PC-3 (cell line): ENCODE results near the gene INTS1. TPM values are rescaled to one million over a fixed set of nuclear protein-coding genes. Genes with fewer than 3 reads are reported as not detected.

ENCODE experiments used
- ATAC-seq: fragments of 200-7000 bp; cut with Tn5 transposase; 2 replicates; pipeline ENCODE4 v1.9.1; 2020; ENCODE audit warnings: mild to moderate bottlenecking, moderate library complexity
- BruUV-seq: library from RNA; stranded (reverse); fragments of 400-500 nt; replicated peaks from 2 replicates; lab custom pipeline; 2021; lab: Mats Ljungman, UMichigan
- CTCF ChIA-PET: fragments of 300-600 bp; sonication (Branson Sonifier 250); formaldehyde crosslinking; loops from one replicate; lab custom pipeline; 2022; ENCODE audit warnings: antibody characterized with exemption; lab: Charles Lee
- POLR2A ChIA-PET: fragments of 300-600 bp; sonication (Branson Sonifier 250); formaldehyde crosslinking; loops from one replicate; lab custom pipeline; 2022; ENCODE audit warnings: antibody characterized with exemption; ENCODE audit not compliant: unreplicated experiment; lab: Charles Lee
- DNase-seq: peaks from one replicate; pipeline ENCODE4 v3.0.0-alpha.2; 2015
- H2AFZ ChIP-seq: fragments of 300-600 bp; sonication (generic); 2 replicates; pipeline ENCODE4 v1.6.0; 2016; ENCODE audit warnings: antibody characterized with exemption, low read length
- H3F3A ChIP-seq: fragments of 300-600 bp; sonication (generic); one replicate; pipeline ENCODE4 v1.6.0; 2017; ENCODE audit warnings: antibody characterized with exemption, low read length, control low read depth, mild to moderate bottlenecking; ENCODE audit not compliant: unreplicated experiment
- H3K27ac ChIP-seq: fragments of 300-600 bp; sonication (generic); 2 replicates; pipeline ENCODE4 v1.5.1; 2016; ENCODE audit warnings: mild to moderate bottlenecking, low read length
- H3K27me3 ChIP-seq: fragments of 300-600 bp; sonication (generic); 2 replicates; pipeline ENCODE4 v1.6.1; 2016; ENCODE audit warnings: low read length, mixed read lengths
- H3K36me3 ChIP-seq: fragments of 300-600 bp; sonication (generic); 2 replicates; pipeline ENCODE4 v1.6.1; 2016; ENCODE audit warnings: low read depth, mixed run types, low read length, mixed read lengths
- H3K4me1 ChIP-seq: fragments of 300-600 bp; sonication (generic); 2 replicates; pipeline ENCODE4 v1.5.1; 2016; ENCODE audit warnings: low read length; ENCODE audit not compliant: insufficient read depth
- H3K4me2 ChIP-seq: fragments of 300-600 bp; sonication (generic); 2 replicates; pipeline ENCODE4 v1.6.0; 2016; ENCODE audit warnings: low read length
- H3K4me3 ChIP-seq: fragments of 300-600 bp; sonication (generic); 2 replicates; pipeline ENCODE4 v1.5.1; 2016; ENCODE audit warnings: mild to moderate bottlenecking, low read length, mixed read lengths
- H3K79me2 ChIP-seq: fragments of 300-600 bp; sonication (generic); 2 replicates; pipeline ENCODE4 v1.6.1; 2017; ENCODE audit warnings: low read length, mixed read lengths
- H3K9ac ChIP-seq: fragments of 300-600 bp; sonication (generic); 2 replicates; pipeline ENCODE4 v1.6.0; 2016; ENCODE audit warnings: mild to moderate bottlenecking, low read length
- H3K9me2 ChIP-seq: fragments of 300-600 bp; sonication (generic); replicated peaks from 2 replicates; pipeline ENCODE4 v1.6.1; 2016; ENCODE audit warnings: mixed run types, low read length, mixed read lengths
- H3K9me3 ChIP-seq: fragments of 300-600 bp; sonication (generic); 2 replicates; pipeline ENCODE4 v1.6.1; 2016; ENCODE audit warnings: low read length, mixed read lengths
- H4K20me1 ChIP-seq: fragments of 300-600 bp; sonication (generic); 2 replicates; pipeline ENCODE4 v1.6.1; 2016; ENCODE audit warnings: low read length, mixed read lengths
- EZH2 ChIP-seq: fragments of 300-600 bp; sonication (generic); IDR thresholded peaks from one replicate; pipeline ENCODE4 v1.6.1; 2017; ENCODE audit warnings: antibody characterized with exemption, mild to moderate bottlenecking, low read length; ENCODE audit not compliant: unreplicated experiment
- EZH2phosphoT487 ChIP-seq: fragments of 300-600 bp; sonication (generic); IDR thresholded peaks from 2 replicates; pipeline ENCODE4 v1.6.1; 2018; ENCODE audit warnings: mild to moderate bottlenecking, antibody characterized with exemption, low read length, borderline replicate concordance
- intact Hi-C: fragments of 100-400 bp; cut with micrococcal nuclease; formaldehyde crosslinking; loops from 2 replicates; pipeline ENCODE4 v1.9.0; 2023
- total RNA-seq: library from RNA; depleted of rRNA; stranded (reverse); fragments of >200 nt; gene quantifications from 2 replicates; pipeline ENCODE4 v1.2.3, GENCODE V29; 2014
- TF ChIP-seq, protein P1 (sequence below): fragments of 300-600 bp; sonication (generic); conservative IDR thresholded peaks from 2 replicates; pipeline ENCODE4 v1.5.1; 2017; ENCODE audit warnings: antibody characterized with exemption, low read depth, mild to moderate bottlenecking, low read length

The INTS1 gene
- total RNA-seq, 1 experiment from 2014 or later: 62.9 TPM

DNA sequence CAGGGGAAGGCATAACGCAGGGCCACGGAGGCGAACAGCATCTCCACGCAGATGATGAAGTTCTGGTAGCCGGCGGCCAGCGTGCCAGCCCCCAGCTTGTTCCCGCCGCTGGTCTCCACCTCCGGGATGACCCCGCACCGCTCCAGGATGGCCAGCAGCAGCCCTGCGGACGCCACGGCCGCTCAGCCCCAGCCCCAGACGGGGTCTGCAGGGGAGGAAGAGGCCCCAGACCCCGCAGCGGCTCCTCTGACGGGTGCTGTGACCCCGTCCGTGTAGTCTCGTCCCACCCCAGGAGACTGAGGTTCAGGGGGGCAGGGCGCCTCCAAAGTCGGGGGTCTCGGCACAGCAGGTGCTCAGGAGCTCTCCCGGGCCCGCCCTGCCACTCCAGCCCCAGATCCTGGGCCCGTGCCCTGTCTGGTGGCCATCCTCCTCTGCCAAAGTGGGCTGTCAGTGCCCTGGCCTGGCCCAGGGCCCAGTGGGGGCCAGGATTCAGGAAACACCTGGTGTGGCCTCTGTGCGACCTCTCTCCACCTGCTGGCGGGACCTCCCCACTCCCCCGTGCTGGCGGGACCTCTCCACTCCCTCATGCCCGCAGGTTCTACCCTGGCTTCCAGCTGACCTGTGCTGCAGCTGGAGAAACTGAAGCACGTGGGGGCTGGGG is 43.7 kb upstream of the INTS1 start:
- Histone ChIP-seq H3K4me1 (no peaks in the 10 kb centered on the region), H4K20me1 (no peaks in the 10 kb centered on the region), H3K9ac (no peak overlapping the region), H3K9me2 (no peaks in the 10 kb centered on the region), H3K27me3 (no peaks in the 10 kb centered on the region), H3F3A (no peaks in the 10 kb centered on the region), H3K36me3 (no peaks in the 10 kb centered on the region), H3K4me3 (no peak overlapping the region), H3K27ac (no peak overlapping the region), H3K4me2 (no peak overlapping the region), H2AFZ (no peak overlapping the region), H3K9me3 (no peaks in the 10 kb centered on the region), H3K79me2 (no peaks in the 10 kb centered on the region)
- ATAC-seq: no peak
- ChIA-PET CTCF (no interaction called here), POLR2A (no interaction called here)
- TF ChIP-seq, protein P1, sequence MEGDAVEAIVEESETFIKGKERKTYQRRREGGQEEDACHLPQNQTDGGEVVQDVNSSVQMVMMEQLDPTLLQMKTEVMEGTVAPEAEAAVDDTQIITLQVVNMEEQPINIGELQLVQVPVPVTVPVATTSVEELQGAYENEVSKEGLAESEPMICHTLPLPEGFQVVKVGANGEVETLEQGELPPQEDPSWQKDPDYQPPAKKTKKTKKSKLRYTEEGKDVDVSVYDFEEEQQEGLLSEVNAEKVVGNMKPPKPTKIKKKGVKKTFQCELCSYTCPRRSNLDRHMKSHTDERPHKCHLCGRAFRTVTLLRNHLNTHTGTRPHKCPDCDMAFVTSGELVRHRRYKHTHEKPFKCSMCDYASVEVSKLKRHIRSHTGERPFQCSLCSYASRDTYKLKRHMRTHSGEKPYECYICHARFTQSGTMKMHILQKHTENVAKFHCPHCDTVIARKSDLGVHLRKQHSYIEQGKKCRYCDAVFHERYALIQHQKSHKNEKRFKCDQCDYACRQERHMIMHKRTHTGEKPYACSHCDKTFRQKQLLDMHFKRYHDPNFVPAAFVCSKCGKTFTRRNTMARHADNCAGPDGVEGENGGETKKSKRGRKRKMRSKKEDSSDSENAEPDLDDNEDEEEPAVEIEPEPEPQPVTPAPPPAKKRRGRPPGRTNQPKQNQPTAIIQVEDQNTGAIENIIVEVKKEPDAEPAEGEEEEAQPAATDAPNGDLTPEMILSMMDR: no peak
- TF ChIP-seq EZH2 (no peak), EZH2phosphoT487 (no peak)
- intact Hi-C loops: no loop called here
- no peak for DNase-seq
- no TSS peak for BruUV-seq

DNA sequence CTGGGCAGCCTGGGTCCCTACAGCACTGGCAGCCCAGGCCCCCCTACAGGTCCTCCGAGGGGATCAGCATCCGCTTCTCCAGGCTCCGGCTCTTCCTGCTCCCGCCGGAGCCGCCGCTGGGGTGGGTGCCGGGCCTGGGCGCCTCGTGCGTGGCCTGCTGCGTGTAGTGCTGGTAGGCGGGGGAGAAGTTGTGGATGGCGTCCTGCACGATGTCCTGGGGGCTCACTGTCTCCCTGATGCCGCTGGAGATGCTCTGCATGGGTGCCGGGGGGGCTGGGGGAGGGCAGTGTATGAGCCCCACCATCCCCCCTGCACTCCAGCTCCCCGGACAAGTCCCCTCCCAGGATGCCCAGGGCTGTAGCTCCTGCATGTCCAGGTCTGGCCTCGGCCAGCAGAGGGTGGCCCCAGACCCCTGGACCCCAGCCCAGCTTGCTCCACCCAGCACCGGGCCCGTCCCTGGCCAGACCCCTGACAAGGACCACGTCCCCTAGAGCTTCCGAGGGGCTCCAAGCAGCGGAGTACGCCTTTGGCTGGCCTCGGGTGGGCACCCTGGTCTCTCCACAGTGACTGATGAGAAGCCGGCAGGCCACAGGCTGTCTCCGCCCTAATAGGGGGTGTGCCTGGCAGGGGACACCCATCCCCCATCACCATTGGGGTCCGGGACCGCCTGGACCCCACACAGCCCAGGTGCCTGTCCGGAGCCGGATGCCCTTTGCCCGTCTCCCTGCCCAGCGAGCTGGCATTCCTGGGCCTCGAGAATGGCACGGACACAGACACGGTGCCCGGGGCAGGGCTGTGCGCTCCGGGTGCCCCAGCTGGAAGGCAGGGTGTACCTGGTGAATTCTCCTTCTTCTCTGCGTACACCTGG is 43.0 kb upstream of the INTS1 start:
- no peaks in the 10 kb centered on the region for H3K4me1 ChIP-seq
- intact Hi-C loops: no loop called here
- H3K27ac ChIP-seq: no peak overlapping the region
- no peak for TF ChIP-seq EZH2
- TF ChIP-seq, protein P1: no peak
- TF ChIP-seq EZH2phosphoT487: no peak
- no peak overlapping the region for H3K4me2 ChIP-seq
- CTCF ChIA-PET: no interaction called here
- ATAC-seq (no peak), DNase-seq (no peak)
- H3K36me3 ChIP-seq: no peaks in the 10 kb centered on the region
- no peaks in the 10 kb centered on the region for H3K27me3 ChIP-seq
- no peaks in the 10 kb centered on the region for H3F3A ChIP-seq
- POLR2A ChIA-PET: interaction anchor here (1.0 kb wide), 1 partner anchor 8 kb away, joined by 3 read pairs; no protein-coding TSS in a partner anchor
- no peak overlapping the region for H3K9ac ChIP-seq
- H3K9me2 ChIP-seq: no peaks in the 10 kb centered on the region
- BruUV-seq: no TSS peak
- H2AFZ ChIP-seq: no peak overlapping the region
- H3K4me3 ChIP-seq: no peak overlapping the region
- H3K79me2 ChIP-seq: no peaks in the 10 kb centered on the region
- no peaks in the 10 kb centered on the region for H4K20me1 ChIP-seq
- H3K9me3 ChIP-seq: no peaks in the 10 kb centered on the region
